Stimulated activated CD4-positive, alpha-beta T cell treated with anti-CD3 and anti-CD28 coated beads, Interleukin-4, amount 100 ng/mL, for 4 hours (primary cell): Measurements from ENCODE around the gene LEO1.

Experiments
- DNase-seq, 2 experiments: peaks; one replicate each; pipeline ENCODE4 v3.0.0-alpha.2; 2020

The LEO1 gene

GRCh38 chr15:51924156-51925068, 47.2 kb downstream of the LEO1 start:
- no peak for DNase-seq

GRCh38 chr15:51917493-51917892, 54.1 kb downstream of the LEO1 start:
- DNase-seq = no peak

DNA sequence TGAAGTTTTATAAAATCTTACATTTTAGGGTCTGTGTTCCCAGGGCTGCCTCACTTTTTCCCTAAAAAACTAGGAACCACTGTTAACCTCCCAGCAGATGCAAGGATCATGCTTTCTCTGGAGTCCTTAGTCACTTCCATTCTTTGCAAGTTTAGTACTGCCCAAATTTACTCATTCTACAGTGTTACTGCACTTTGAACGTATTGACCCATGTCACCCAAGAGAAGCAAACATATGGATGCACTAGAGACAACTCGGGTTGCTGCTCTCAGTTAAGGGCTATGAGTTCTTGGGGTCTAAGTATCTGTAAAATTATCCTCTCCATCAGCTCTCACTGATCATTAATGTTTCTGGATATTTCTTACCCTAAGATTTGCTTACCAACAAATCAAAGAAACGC, 59.0 kb downstream of the LEO1 start:
- no peak for DNase-seq

- no peak for DNase-seq
Observed at GRCh38 chr15:51909584-51909983, 62.0 kb downstream of the LEO1 start.

DNA sequence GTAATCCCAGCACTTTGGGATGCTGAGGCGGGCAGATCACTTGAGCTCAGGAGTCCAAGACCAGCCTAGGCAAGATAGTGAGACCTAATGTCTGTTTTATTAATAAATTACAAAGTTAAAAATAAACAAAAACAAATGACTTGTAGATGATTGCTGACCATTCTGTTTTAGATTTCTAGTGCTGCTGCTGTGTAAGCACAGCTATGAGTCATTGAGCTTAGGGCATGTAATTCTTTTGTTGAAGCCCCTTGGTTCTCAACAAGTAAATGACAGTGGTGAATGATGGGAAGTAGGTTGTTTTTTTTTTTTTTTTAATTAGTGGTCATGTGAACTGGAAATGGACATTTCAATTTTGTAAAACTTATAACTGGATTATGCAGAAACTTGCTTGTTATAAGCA, 63.3 kb downstream of the LEO1 start:
- no peak for DNase-seq

DNA sequence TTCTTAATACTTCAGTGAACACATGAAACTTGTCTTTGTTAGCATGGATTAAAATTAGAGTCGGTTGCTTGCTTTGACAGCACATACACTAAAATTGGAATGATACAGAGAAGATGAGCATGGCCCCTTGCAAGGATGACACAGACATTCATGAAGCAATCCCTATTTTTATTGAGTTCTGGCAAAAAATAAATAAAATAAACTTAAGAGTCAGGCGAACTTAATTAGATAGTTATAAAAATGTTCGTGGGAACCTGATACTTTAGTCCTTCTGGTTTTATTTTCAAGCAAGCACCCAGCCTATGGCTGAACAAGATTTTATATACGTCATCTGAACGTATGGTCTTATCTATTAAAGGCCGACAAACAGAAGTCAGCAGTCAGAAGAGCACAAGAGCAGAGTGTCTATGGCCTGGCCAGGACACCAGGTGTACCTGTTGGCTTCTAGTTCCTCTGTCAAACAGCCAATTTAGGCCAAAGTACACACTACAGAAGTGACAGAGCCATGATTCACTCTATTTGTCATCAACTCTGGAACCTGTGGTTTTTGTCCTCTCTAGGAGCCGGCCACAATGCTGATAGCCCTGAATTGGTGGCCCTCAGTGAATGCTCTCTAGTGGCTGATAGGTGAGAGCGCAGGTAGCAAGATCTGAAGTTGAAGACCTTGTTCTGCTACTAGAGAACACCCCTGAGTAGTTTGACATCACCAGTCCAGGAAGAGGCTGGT, 64.3 kb downstream of the LEO1 start:
- no peak for DNase-seq

- DNase-seq = no peak
Observed at GRCh38 chr15:51904931-51905330, 66.6 kb downstream of the LEO1 start.

GRCh38 chr15:51904421-51904820, 67.2 kb downstream of the LEO1 start:
- DNase-seq = no peak

- no peak for DNase-seq
Observed at GRCh38 chr15:51889486-51889885, 82.1 kb downstream of the LEO1 start.

GRCh38 chr15:51888593-51889195, 82.9 kb downstream of the LEO1 start:
- DNase-seq = no peak
